Right atrium auricular region (tissue), 2 donors: ENCODE data around the gene HSPG2. TPM values are rescaled to one million over a fixed set of nuclear protein-coding genes. Genes with fewer than 3 reads are reported as not detected.
A peak's percentile ranks its signal among the peaks of the same experiment; 100 is the strongest.

ENCODE experiments used
- DNase-seq: peaks from one replicate; pipeline ENCODE4 v3.0.0-alpha.2; 2019; ENCODE audit warnings: low spot score
- H3K27ac ChIP-seq, 2 donors: fragments of 200-600 bp; sonication (generic); 1 replicate in 1 of 2; 2 replicates in 1 of 2; pipeline ENCODE4 v1.5.1; 2016 to 2019
- H3K27me3 ChIP-seq, 2 donors: fragments of 200-600 bp; sonication (generic); one replicate each; pipeline versions ENCODE4 v1.5.1 to v1.6.0; 2017 to 2019
- H3K36me3 ChIP-seq: fragments of 200-600 bp; sonication (generic); one replicate; pipeline ENCODE4 v1.5.1; 2016
- H3K4me1 ChIP-seq, 2 donors: fragments of 200-600 bp; sonication (generic); one replicate each; pipeline versions ENCODE4 v1.5.1 to v1.6.0; 2017 to 2019
- H3K4me3 ChIP-seq, 2 donors: fragments of 200-600 bp; sonication (generic); 1 replicate in 1 of 2; 2 replicates in 1 of 2; pipeline ENCODE4 v1.5.1; 2017 to 2019; ENCODE audit warnings: mild to moderate bottlenecking in 1 of 2, moderate library complexity in 1 of 2
- H3K9me3 ChIP-seq, 2 donors: fragments of 200-600 bp; sonication (generic); one replicate each; pipeline ENCODE4 v1.5.1; 2019
- CTCF ChIP-seq, 2 donors: fragments of 200-600 bp; sonication (generic); IDR thresholded peaks; one replicate each; pipeline ENCODE4 v1.5.1; 2019; ENCODE audit warnings: antibody characterized with exemption in 2 of 2
- total RNA-seq, 2 donors: library from RNA; depleted of rRNA; stranded (reverse); fragments of >200 nt; gene quantifications; one replicate each; pipeline ENCODE4 v1.1.0, GENCODE V29; 2016

Gene HSPG2
- total RNA-seq, 2 donors from 2014 or later = 424 to 557 TPM

GRCh38 chr1:21940492-21940891 lies 3.4 kb upstream of the HSPG2 start:
- Histone ChIP-seq H3K4me3 (no peak overlapping the region), H3K36me3 (no peaks in the 10 kb centered on the region), H3K27ac (peak overlapping the region; percentile 85 to 87), H3K4me1 (peaks cover 0 to 81% of the 10 kb centered on the region in 2 donors), H3K9me3 (no peaks in the 10 kb centered on the region), H3K27me3 (no peaks in the 10 kb centered on the region)
- no peak for TF ChIP-seq CTCF (IDR thresholded peaks at IDR 0.05)
- DNase-seq = no peak

GRCh38 chr1:21939650-21940374 lies 2.7 kb upstream of the HSPG2 start:
- Histone ChIP-seq H3K9me3 (no peaks in the 10 kb centered on the region), H3K4me3 (no peak overlapping the region), H3K27me3 (no peaks in the 10 kb centered on the region), H3K4me1 (peaks cover 0 to 85% of the 10 kb centered on the region in 2 donors), H3K27ac (peak overlapping the region; percentile 85 to 87), H3K36me3 (no peaks in the 10 kb centered on the region)
- DNase-seq = peak; percentile 97
- TF ChIP-seq CTCF (IDR thresholded peaks at IDR 0.05) = peak; percentile 33 to 68

- TF ChIP-seq CTCF (IDR thresholded peaks at IDR 0.05) = no peak
- Histone ChIP-seq H3K27ac (peak overlapping the region; percentile 85 to 87), H3K36me3 (no peaks in the 10 kb centered on the region), H3K4me1 (peaks cover 0 to 85% of the 10 kb centered on the region in 2 donors), H3K4me3 (no peak overlapping the region), H3K9me3 (no peaks in the 10 kb centered on the region), H3K27me3 (no peaks in the 10 kb centered on the region)
- DNase-seq = no peak
Measured at GRCh38 chr1:21938732-21939538, 1.8 kb upstream of the HSPG2 start.

- no peaks in the 10 kb centered on the region for H3K9me3 ChIP-seq
- peak overlapping the region; percentile 85 to 87 for H3K27ac ChIP-seq
- H3K36me3 ChIP-seq = no peaks in the 10 kb centered on the region
- H3K4me3 ChIP-seq = peak overlapping the region; percentile 28 to 54
- H3K4me1 ChIP-seq = peaks cover 0 to 85% of the 10 kb centered on the region in 2 donors
- H3K27me3 ChIP-seq = no peaks in the 10 kb centered on the region
- DNase-seq = no peak
- no peak for TF ChIP-seq CTCF (IDR thresholded peaks at IDR 0.05)
Measured at GRCh38 chr1:21937372-21938121, 437 bp upstream of the HSPG2 start.

- peaks cover 0 to 85% of the 10 kb centered on the region in 2 donors for H3K4me1 ChIP-seq
- TF ChIP-seq CTCF (IDR thresholded peaks at IDR 0.05) = no peak
- DNase-seq = no peak
- no peaks in the 10 kb centered on the region for H3K9me3 ChIP-seq
- peak overlapping the region; percentile 85 to 90 for H3K4me3 ChIP-seq
- H3K27me3 ChIP-seq = no peaks in the 10 kb centered on the region
- H3K27ac ChIP-seq = peak overlapping the region; percentile 91 to 94
- H3K36me3 ChIP-seq = no peaks in the 10 kb centered on the region
Measured at GRCh38 chr1:21936366-21937031, 611 bp downstream of the HSPG2 start.
